Ovary (tissue), 3 donors: Measurements from ENCODE around the gene CHCHD3.

Source experiments
- CTCF ChIP-seq, 3 donors: fragments of 450-650 bp in 2 of 3; fragments of 200-600 bp in 1 of 3; IDR thresholded peaks; one replicate each; pipeline versions ENCODE4 v1.5.1 to v1.8.0; 2016 to 2022; ENCODE audit warnings: antibody characterized with exemption in 3 of 3, mild to moderate bottlenecking in 1 of 3
- EP300 ChIP-seq: sonication (generic); formaldehyde crosslinking; IDR thresholded peaks from one replicate; pipeline ENCODE4 v1.6.1; 2017; ENCODE audit warnings: antibody characterized with exemption
- POLR2A ChIP-seq: fragments of 450-650 bp; IDR thresholded peaks from one replicate; pipeline ENCODE4 v1.6.1; 2017; ENCODE audit warnings: antibody characterized with exemption, mild to moderate bottlenecking, moderate library complexity
- donor health status: DM: no; HTN: no; CAD: no.

GRCh38 chr7:133027397-133027796 is 54.5 kb downstream of the CHCHD3 start:
- no peak for TF ChIP-seq CTCF (IDR thresholded peaks at IDR 0.05)
- TF ChIP-seq EP300: no peak
- TF ChIP-seq POLR2A: no peak
